Measurements from ENCODE around the gene MMP25.

The MMP25 gene

DNA sequence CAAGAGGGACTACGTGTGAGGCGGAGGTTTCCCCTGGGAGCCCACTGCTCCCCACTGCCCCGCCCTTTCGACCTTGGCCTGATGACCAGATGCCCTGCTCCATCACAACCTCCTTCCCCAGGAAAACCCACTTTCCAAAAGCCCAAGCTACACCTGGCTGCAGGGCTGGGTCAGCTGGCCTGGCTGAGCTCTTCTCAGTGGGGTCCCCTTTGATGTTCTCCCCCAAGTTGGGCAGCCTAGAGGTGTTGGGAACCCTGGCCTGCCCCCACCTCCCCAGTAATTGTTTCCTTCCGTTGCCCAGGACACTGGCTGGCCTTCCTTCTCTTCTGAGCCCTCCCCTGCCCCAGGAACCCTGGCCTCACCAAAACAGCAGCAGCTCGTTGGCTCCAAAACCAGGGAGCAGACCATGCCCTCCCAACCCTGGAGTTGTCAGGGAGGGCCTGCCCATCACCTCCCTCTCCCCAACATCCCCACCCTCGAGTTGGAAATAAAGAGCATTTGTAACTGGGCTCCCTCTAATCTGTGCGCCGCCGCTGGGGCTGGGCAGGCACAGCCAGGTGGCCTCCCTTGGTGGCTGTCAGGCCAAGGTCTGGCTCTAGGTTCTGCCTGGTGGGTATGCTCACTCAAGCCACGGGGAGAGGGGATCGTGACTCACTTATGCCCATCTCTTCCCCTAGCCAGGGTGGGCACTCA is 32.2 kb upstream of the MMP25 start:
- DNase-seq = no peak
- TF ChIP-seq, protein P1, sequence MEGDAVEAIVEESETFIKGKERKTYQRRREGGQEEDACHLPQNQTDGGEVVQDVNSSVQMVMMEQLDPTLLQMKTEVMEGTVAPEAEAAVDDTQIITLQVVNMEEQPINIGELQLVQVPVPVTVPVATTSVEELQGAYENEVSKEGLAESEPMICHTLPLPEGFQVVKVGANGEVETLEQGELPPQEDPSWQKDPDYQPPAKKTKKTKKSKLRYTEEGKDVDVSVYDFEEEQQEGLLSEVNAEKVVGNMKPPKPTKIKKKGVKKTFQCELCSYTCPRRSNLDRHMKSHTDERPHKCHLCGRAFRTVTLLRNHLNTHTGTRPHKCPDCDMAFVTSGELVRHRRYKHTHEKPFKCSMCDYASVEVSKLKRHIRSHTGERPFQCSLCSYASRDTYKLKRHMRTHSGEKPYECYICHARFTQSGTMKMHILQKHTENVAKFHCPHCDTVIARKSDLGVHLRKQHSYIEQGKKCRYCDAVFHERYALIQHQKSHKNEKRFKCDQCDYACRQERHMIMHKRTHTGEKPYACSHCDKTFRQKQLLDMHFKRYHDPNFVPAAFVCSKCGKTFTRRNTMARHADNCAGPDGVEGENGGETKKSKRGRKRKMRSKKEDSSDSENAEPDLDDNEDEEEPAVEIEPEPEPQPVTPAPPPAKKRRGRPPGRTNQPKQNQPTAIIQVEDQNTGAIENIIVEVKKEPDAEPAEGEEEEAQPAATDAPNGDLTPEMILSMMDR (IDR thresholded peaks at IDR 0.05) = no peak
- H3K4me3 ChIP-seq = no peak overlapping the region
- H3K27ac ChIP-seq = no peak overlapping the region
- intact Hi-C loops (cut with DNase I; ENCODE audit: low total_unique reads) = no loop called here
- peaks cover 0 to 17% (median 3%) of the 10 kb centered on the region in 4 donors for H3K4me1 ChIP-seq
- H3K27me3 ChIP-seq = peaks cover 6 to 70% of the 10 kb centered on the region in 2 donors
- no peaks in the 10 kb centered on the region for H3K36me3 ChIP-seq
- H3K9me3 ChIP-seq = no peaks in the 10 kb centered on the region

DNA sequence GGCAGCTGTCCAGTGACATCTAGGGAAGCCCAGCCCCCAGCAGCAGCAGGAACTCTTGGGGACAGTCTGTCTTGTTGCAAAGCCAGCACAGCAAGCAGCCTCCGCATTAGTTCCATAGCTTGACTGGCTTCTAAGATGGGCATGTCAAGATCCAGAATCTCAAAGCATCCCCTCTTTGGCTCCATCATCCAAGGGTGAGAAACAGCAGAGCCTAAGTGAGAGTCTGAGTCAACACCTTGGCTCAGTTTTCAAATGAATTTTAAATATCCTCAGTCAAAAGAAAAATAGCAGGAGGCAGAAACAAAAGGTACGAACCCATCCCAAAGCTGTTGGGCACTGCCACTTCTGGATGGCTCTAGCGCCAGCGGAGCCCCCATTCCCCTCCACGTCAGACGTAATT is 31.4 kb upstream of the MMP25 start:
- Histone ChIP-seq H3K36me3 (no peaks in the 10 kb centered on the region), H3K4me3 (no peak overlapping the region), H3K9me3 (no peaks in the 10 kb centered on the region), H3K4me1 (peaks cover 0 to 23% (median 9%) of the 10 kb centered on the region in 4 donors), H3K27ac (no peak overlapping the region), H3K27me3 (peaks cover 6 to 65% of the 10 kb centered on the region in 2 donors)
- no peak for DNase-seq
- TF ChIP-seq, protein P1 (IDR thresholded peaks at IDR 0.05) = no peak
- intact Hi-C loops (cut with DNase I; ENCODE audit: low total_unique reads) = no loop called here

DNA sequence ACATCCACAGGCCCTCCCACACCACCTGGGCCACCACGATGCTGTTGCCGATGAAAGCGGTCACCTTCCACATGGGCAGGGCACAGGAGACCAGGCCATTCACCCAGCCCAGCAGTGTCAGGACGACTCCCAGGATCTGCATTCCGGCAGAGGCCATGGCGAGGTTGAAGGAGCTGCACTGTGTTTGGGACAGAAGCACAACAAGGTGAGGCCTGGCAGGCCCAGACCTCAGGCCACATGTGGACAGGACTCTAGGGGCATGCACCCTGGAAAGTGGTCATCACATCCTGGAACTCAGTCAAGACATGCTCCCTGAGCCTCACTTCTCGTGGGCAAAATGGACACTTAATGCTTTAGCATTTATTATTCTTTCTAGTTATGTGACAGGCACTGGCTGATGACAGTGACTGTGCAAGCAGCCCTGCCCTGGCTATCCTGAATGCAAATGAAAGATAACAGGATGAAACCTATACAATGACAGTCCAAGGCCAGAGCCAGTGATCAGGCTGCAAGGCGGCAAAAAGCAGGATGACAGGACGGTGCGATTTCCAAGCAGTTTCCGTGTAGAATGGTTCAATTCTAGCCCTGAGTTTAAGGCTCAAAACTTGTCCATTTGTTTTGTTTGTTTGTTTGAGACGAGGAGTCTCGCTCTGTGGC is 30.4 kb upstream of the MMP25 start:
- H3K36me3 ChIP-seq = no peaks in the 10 kb centered on the region
- no peak for DNase-seq
- intact Hi-C loops (cut with DNase I; ENCODE audit: low total_unique reads) = no loop called here
- H3K27me3 ChIP-seq = peaks cover 6 to 55% of the 10 kb centered on the region in 2 donors
- no peak overlapping the region for H3K4me3 ChIP-seq
- H3K9me3 ChIP-seq = no peaks in the 10 kb centered on the region
- no peak overlapping the region for H3K27ac ChIP-seq
- peaks cover 0 to 22% (median 10%) of the 10 kb centered on the region in 4 donors for H3K4me1 ChIP-seq
- TF ChIP-seq, protein P1 (IDR thresholded peaks at IDR 0.05) = no peak

DNA sequence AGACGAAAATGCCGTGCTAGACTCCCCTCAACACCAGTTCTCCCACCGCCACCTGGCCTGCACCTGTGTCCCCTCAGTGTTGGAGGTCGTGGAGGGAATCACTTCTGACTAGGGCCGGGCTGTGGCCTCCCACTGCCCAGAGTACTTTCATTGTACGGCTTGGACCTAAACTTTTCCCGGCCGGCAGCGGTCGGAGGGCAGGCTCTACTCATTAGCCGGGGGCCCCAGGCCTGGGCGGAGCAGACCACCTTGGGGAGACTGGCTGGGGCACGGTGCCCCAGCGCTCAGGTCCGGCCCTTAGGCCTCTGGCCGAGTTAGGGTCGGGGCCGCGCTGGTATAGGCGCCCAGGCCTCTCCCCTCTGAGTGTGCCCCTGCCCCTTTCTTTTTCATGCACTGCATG is 29.0 kb upstream of the MMP25 start:
- Histone ChIP-seq H3K27ac (no peak overlapping the region), H3K4me3 (no peak overlapping the region), H3K9me3 (no peaks in the 10 kb centered on the region), H3K4me1 (peaks cover 0 to 36% (median 22%) of the 10 kb centered on the region in 4 donors), H3K36me3 (no peaks in the 10 kb centered on the region), H3K27me3 (peaks cover 1 to 45% of the 10 kb centered on the region in 2 donors)
- intact Hi-C loops (cut with DNase I; ENCODE audit: low total_unique reads) = no loop called here
- no peak for DNase-seq
- TF ChIP-seq, protein P1 (IDR thresholded peaks at IDR 0.05) = no peak

DNA sequence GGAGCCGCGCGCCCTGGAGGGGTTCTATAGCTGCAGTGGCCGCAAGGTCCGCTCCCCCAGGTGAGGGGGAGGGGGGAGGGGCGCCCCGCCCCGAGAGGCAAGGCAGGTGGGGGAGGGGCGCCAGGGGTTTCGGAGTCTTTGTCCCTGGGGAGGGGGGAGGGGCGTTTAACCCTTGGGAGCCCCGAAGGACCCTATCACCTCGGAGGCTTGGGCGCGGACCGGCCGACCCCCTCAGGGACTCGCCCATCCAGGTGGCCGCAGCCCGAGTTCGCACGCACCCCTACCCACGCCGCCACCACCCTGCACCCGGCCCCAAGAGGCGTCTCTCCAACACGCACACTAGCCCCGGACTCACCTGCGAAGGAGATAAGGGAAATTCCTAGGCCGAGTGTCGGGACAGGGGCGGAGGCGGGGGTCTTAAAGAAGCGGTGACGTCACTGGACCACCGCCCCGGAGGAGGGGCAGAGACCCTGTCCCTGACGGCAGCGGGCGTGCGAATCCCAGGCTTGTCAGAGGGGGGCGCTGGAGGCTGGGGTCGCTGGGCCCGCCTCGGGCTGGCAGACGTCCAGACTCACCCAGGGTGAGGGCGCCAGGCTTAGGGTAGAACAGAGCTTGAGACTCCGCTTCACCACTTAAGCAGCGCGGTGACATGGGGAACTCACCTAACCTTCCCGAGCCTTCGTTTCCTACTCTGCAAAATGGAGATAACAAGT is 28.4 kb upstream of the MMP25 start, which contains the start of gene CLDN6:
Gene CLDN6, minus strand, starts transcription at position 390 of the 713 bp plus-strand sequence. CDS start 2,162 bp downstream, outside the sequence.
- DNase-seq = no peak
- H3K4me3 ChIP-seq = no peak within 1 kb of the TSS
- H3K36me3 ChIP-seq = no peaks in the 10 kb centered on the region
- peaks cover 0 to 42% (median 28%) of the 10 kb centered on the region in 4 donors for H3K4me1 ChIP-seq
- peaks cover 0 to 39% of the 10 kb centered on the region in 2 donors for H3K27me3 ChIP-seq
- H3K27ac ChIP-seq = no peak within 1 kb of the TSS
- TF ChIP-seq, protein P1 (IDR thresholded peaks at IDR 0.05) = no peak
- intact Hi-C loops (cut with DNase I; ENCODE audit: low total_unique reads) = no loop called here
- H3K9me3 ChIP-seq = no peaks in the 10 kb centered on the region
